GM18519 (cell line): ENCODE data around the gene COX8A.

Experiments used
- ATAC-seq: cut with Tn5 transposase; IDR thresholded peaks from one replicate; pipeline ENCODE4 v1.9.1; 2021; ENCODE audit warnings: mild to moderate bottlenecking, moderate library complexity; ENCODE audit not compliant: unreplicated experiment, low FRiP score

COX8A gene

DNA sequence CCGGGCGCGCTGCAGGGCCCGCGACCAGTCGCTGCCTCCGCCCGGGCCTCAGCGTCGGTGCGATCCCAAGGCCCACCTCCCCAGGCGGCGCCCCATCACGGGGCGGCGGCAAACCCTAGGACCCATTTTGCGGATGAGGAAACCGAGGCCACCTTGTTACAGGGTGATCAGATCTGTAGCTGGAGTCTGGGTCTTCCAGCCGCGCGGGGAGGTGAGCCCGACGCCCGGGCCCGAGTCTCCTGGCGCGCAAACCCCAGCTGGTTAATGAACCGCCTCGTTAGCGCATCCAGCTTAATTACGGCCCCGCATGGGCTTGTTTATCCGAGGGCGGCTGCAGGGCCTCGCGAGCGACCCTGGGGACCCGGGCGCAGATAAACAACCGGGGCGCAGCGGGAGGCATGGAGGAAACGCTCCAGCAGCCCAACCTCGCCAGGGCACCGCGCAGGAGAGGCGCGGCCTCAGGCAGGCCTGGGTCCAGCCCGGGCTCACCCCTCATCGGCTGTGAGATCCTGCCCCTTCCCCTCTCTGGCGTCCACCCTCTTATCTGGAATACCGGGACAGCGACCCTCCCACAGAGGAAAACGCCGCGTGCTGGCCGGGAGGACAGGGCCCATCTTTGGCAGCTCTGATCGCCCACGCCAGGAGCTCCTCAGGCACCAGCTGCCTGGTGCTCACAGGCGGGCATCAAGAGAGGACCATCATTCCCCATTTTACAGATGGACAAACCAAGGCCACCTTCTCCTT is 26.5 kb downstream of the COX8A start:
- ATAC-seq = no peak

GRCh38 chr11:64001484-64002420 is 27.3 kb downstream of the COX8A start:
- no peak for ATAC-seq

GRCh38 chr11:64003807-64004589 is 29.6 kb downstream of the COX8A start:
- ATAC-seq = no peak

DNA sequence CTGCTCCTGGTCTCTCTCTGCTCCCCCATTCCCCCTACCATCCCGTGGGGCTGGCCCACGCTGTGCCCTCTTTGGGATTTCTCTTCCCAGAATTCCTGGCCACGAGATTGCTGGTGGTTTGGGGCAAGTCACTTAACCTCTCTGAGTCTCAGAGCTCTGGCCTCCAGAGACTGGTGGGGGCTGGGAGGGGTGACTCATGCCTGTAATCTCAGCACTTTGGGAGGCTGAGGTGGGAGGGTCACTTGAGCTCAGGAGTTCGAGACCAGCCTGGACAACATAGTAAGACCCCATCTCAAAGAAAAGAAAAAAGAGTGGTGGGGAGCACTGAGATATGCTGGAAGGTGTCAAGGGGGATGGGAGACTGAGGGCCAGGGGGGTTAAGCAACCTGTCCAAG is 30.2 kb downstream of the COX8A start:
- ATAC-seq = no peak

GRCh38 chr11:64005691-64006090 is 31.3 kb downstream of the COX8A start:
- no peak for ATAC-seq

DNA sequence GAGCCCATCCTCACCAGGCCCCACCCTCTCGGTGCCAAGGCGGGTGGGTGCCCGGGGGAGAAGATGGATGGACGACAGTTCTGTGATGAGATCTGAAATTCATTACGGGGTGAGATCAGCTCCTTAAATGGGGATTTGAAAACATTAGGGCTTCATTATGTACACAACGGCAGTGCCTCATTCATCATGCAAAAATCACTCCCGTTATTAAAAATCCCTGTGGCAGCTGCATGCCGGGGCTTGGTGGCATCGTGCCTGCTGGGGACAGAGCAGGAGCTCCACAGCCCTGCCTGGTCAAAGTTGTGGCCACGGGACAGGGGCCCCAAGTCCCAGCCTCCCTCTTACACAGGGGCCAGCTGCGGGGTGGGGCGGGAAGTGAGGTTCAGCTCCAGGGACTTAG is 32.0 kb downstream of the COX8A start:
- ATAC-seq = no peak

DNA sequence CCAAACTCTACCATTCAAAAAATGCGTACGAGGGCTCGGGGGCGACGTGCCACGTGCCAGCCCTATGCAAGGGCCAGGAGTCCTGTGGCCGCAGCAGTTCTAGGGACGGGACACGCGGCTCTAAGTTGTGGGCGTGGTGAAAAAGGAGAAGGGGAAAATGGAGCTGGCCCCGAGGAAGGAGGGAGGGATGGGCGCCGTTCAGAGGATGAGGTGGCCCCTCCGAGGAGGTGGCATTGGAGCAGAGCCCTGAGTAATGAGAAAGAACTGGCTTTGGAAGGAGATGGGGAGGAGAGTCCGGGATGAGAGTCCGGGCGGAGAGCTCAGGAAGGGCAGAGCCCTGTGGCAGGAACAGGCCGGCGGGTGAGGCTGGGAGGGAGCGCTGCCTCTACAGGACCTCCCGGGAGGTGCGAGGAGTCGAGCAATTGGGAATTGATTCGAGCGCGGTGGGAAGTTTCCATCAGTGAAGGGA is 32.8 kb downstream of the COX8A start:
- no peak for ATAC-seq

DNA sequence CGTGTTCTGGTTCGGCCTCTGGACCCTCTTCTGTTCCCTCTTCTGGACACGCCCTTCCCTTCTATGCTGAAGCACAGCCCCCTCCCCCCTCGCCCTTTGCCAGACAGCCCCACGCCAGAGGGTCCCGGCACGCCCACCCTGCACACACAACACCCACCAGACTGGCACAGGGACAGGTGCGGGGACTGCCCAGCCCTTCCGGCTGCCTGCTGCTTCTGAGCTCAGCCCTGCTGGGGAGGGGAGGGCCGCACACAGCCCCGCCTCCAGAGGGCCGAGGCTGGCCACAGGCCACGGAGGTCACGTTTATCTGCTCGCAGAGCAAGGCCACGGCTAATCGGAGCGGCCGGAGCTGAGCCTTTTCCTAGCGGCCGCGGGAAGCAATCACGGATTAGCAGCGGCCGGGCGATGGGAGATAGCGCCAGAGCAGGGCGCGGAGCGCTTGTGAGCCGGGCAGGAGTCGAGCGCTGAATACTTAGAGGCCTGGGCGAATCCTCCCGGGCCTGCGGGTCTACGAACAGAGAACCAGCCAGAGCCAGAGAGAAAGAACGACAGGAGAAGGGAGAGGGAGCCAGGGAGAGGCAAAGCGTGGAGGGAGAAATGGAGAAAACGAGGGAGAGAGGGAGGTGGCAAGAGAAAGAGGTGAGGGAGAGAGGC is 33.3 kb downstream of the COX8A start:
- no peak for ATAC-seq

GRCh38 chr11:64008283-64008913 is 34.0 kb downstream of the COX8A start:
- no peak for ATAC-seq

- no peak for ATAC-seq
Observed at GRCh38 chr11:64008914-64009633, 34.7 kb downstream of the COX8A start.

- no peak for ATAC-seq
Observed at GRCh38 chr11:64009710-64010109, 35.3 kb downstream of the COX8A start.

DNA sequence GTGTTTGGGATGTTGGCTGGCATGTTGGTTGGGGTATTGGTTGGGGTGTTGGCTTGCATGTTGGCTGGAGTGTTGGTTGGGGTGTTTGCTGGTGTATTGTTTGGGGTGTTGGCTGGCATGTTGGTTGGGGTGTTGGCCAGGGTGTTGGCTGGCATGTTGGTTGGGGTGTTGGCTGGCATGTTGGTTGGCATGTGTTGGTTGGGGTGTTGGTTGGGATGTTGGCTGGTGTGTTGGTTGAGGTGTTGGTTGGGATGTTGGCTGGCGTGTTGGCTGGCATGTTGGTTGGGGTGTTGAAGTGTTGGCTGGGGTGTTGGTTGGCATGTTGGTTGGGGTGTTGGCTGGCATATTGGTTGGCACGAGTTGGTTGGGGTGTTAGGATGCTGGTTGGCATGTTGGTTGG is 36.4 kb downstream of the COX8A start:
- ATAC-seq = no peak

GRCh38 chr11:64011371-64011770 is 37.0 kb downstream of the COX8A start:
- ATAC-seq = no peak

- ATAC-seq = no peak
Observed at GRCh38 chr11:64013141-64013896, 38.9 kb downstream of the COX8A start.

DNA sequence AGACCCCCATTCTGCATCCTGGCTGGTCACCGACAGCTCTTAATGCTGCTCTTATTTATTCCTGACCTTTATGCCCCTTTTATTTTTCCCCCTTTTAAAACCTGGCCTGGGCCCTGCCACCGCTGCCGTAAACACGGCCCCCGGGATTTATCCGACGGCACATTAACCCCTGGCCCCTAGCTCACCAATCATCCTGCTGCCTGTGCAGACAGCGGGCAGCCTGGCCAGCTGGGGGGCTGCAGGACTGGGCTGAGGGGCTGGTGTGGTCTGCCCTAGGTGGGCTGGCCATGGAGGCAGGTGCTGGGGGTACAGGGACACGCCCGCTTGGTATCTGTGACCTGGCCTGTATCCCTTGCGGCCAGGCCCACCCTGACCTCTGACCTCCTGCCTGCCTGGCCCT is 39.9 kb downstream of the COX8A start:
- ATAC-seq = no peak

GRCh38 chr11:64015510-64015909 is 41.1 kb downstream of the COX8A start:
- ATAC-seq = no peak

- ATAC-seq = no peak
Observed at GRCh38 chr11:64015935-64016845, 41.8 kb downstream of the COX8A start.

DNA sequence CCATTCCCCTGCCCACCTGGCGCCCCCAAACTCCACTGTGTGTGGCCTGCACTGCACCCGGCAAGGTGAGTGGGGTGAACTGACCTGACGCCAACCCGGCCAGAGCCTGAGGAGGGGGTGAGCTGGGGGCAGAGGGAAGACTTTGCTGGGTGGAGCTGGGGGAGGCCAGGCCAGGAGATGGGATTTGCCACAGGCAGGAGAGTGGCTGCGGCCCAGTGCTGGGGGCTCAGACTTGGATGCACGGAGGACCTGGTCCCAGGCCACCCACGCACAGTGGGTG is 43.5 kb downstream of the COX8A start:
- no peak for ATAC-seq
